GM18519 (cell line): ENCODE data around the gene ACTR3C.
"Not testable (repeated sequence)": the region's sequence is repeated elsewhere in the genome, so short reads cannot be mapped to it uniquely, and the experiment has no call there.

Source experiments
- ATAC-seq: cut with Tn5 transposase; IDR thresholded peaks from one replicate; pipeline ENCODE4 v1.9.1; 2021; ENCODE audit warnings: mild to moderate bottlenecking, moderate library complexity; ENCODE audit not compliant: unreplicated experiment, low FRiP score

Gene ACTR3C

DNA sequence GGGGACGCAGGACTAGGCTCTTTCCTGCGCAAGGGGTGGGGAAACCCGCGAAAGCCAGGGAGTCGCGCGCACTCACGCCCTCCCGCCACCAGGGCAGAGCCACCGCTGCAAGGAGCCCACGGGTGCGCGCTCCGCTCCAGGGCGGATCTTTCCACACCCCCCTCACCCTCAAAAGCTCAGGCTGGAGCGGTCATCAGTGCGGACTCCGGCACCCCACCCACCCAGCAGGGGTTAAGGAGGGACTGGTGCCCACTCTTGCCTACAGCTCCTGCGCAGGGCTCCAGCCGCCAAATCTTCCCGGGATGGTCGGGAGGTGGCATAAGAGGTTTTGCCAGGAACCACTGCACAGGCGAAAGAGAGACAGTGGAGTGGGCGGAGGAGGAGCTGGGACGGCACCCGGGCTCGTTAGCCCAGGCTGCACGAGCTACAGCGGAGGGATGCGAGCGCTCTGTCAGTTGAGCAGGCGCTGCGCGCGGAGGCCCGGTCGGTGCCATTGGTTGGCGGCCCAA lies 102.6 kb downstream of the ACTR3C start:
- ATAC-seq, result not testable (repeated sequence)

DNA sequence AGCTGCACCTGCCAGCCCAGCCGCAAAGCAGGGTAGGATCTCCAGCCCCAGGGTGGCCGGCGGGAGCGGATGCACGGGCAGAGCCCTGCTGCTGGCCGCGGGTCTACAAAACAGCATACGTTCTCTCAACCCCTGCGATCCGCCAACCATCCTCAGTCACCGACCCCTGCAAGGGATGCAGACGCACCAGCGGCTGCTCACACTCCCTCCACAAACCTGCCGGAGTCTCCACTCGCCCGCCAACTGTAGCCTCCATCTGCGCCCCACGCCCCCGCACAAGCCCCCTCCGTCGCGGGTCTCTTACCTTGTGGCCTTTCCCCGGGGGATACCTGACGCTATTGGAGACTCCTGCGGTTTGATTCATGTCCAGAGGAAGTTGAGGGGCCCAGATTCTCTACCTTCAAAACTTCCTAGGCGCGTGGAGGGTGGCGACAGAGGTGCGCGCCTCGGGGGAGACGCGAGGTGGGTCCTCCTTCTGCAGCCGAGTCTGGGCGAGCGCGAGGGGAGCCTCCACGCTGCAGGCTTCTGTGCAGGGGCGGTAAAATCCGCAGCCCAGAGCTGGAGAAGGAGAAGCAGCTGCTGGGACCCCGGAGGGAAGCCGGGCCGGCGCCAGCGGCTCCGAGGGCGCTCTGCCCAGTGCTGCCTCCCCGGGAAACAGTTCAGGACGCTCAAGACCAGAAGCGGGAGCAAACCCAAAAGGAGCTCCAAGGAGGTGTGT lies 103.2 kb downstream of the ACTR3C start:
- not testable (repeated sequence) for ATAC-seq

DNA sequence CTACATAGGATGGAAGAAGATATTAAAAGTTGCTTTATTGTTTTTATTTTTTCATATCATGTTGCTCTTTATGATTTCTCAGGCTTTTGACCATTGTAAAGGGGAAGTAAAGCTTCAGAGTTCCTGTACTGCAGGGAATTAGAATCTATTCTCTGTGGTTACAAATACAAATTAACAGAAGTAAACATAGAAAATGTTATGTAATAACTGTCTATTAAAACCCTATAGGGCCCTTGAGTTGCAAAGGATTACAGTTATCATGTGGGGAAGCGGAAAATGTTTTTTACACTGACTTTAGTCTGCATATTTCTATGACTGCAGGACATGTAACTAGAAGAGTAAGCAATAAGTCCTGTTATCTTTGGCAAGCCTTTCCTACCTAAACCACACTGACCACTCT lies 116.5 kb downstream of the ACTR3C start:
- not testable (repeated sequence) for ATAC-seq

DNA sequence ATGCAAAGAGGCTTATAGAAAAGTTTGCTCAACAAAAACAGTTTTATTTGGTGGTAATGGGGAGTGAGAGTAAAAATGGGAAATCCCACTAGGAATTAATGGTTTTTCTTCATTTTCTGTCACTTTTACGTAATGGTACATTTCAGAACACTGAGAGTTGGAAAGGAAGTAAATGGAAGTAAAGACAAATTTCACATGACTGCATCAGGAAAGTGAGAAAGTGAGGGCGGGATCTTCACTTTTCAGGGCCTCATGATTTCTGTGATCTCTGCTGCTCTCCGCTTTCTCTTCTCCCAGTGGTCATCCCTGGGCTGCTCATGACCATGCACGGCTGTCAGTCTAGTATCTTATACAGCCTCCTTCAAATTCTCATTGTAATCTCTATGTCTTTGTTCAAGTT lies 117.5 kb downstream of the ACTR3C start:
- ATAC-seq, result not testable (repeated sequence)

DNA sequence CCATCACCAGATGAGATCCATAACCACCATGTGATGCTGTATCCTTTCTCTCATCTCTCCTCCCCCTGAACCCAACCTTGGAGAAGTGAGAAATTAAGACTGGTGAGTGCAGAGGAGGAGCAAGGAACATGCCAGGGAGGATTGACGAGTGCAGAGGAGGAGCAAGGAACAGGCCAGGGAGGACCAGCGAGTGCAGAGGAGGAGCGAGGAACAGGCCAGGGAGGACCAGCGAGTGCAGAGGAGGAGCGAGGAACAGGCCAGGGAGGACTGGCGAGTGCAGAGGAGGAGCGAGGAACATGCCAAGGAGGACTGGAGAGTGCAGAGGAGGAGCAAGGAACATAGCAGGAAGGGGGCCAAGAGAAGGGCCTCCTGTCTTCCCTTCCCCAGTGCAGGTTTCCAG lies 118.8 kb downstream of the ACTR3C start:
- ATAC-seq, result not testable (repeated sequence)

DNA sequence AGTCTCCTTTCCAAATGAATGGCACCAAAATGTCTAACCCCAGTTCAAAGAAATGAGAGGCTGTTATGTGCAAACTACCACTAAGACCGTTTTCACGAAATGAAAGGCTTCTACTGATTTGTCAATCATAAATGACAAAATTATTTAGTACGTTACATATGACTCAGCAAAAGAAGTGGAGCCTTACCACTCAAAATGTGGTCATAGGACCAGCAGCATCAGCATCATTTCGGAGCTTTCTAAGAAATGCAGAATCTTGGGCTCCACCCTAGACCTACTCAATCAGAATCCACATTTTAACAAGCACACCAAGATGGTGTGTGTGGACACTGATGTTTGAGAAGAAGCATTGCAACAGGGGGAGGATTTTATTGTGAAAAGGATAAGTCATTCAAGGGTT lies 120.5 kb downstream of the ACTR3C start:
- ATAC-seq, result not testable (repeated sequence)
